Astrocyte of the spinal cord (primary cell): Measurements from ENCODE around the gene FAM83E.

ENCODE experiments used
- DNase-seq: peaks from one replicate; pipeline ENCODE4 v3.0.0; 2011; ENCODE audit warnings: low read depth, low spot score
- H3K4me3 ChIP-seq: 2 replicates; pipeline ENCODE4 v1.5.1; 2011; ENCODE audit warnings: low read depth, mild to moderate bottlenecking, low read length, moderate library complexity
- CTCF ChIP-seq: IDR thresholded peaks from 2 replicates; pipeline ENCODE4 v1.5.1; 2012; ENCODE audit warnings: low read depth, mild to moderate bottlenecking, low read length, inconsistent platforms
- in situ Hi-C: cut with HindIII; loops from 2 replicates; pipeline ENCODE4 v1.10.0; 2017; ENCODE audit warnings: low sequenced_read_pairs

Gene FAM83E

GRCh38 chr19:48600679-48601417 lies 14.0 kb downstream of the FAM83E start:
- in situ Hi-C loops = no loop called here
- DNase-seq = no peak
- H3K4me3 ChIP-seq = no peak overlapping the region
- no peak for TF ChIP-seq CTCF

GRCh38 chr19:48598996-48599700 lies 15.7 kb downstream of the FAM83E start:
- no peak overlapping the region for H3K4me3 ChIP-seq
- in situ Hi-C loops = no loop called here
- no peak for TF ChIP-seq CTCF
- no peak for DNase-seq

GRCh38 chr19:48596679-48597465 lies 18.0 kb downstream of the FAM83E start:
- TF ChIP-seq CTCF = no peak
- DNase-seq = no peak
- H3K4me3 ChIP-seq = no peak overlapping the region
- in situ Hi-C loops = no loop called here

GRCh38 chr19:48596237-48596636 lies 18.6 kb downstream of the FAM83E start:
- H3K4me3 ChIP-seq = no peak overlapping the region
- no peak for DNase-seq
- no peak for TF ChIP-seq CTCF
- in situ Hi-C loops = no loop called here

- no peak for DNase-seq
- in situ Hi-C loops = no loop called here
- no peak for TF ChIP-seq CTCF
- no peak overlapping the region for H3K4me3 ChIP-seq
These were observed 19.0 kb downstream of the FAM83E start for GRCh38 chr19:48595833-48596232.

- DNase-seq = no peak
- in situ Hi-C loops = no loop called here
- no peak overlapping the region for H3K4me3 ChIP-seq
- no peak for TF ChIP-seq CTCF
These were observed 19.7 kb downstream of the FAM83E start for GRCh38 chr19:48595171-48595570.
